Caki2 (cell line): ENCODE data around the gene NAPG. TPM values are rescaled to one million over a fixed set of nuclear protein-coding genes. Genes with fewer than 3 reads are reported as not detected.
"Not testable (repeated sequence)": the region's sequence is repeated elsewhere in the genome, so short reads cannot be mapped to it uniquely, and the experiment has no call there.

ENCODE experiments used
- DNase-seq: peaks from one replicate; pipeline ENCODE4 v3.0.0-alpha.2; 2015; ENCODE audit warnings: low read depth
- in situ Hi-C: cut with HindIII; loops from 2 replicates; pipeline ENCODE4 v1.10.0; 2016; ENCODE audit warnings: low sequenced_read_pairs, low pct_unique_long_range_greater_than_20kb, mixed read lengths
- total RNA-seq: library from RNA; depleted of rRNA; stranded (reverse); fragments of >200 nt; shearing (Covaris generic); gene quantifications from 2 replicates; pipeline ENCODE4 v1.2.3, GENCODE V29; 2014; ENCODE audit warnings: low replicate concordance

The NAPG gene
- total RNA-seq, 1 experiment from 2014 or later = 34.6 TPM

DNA sequence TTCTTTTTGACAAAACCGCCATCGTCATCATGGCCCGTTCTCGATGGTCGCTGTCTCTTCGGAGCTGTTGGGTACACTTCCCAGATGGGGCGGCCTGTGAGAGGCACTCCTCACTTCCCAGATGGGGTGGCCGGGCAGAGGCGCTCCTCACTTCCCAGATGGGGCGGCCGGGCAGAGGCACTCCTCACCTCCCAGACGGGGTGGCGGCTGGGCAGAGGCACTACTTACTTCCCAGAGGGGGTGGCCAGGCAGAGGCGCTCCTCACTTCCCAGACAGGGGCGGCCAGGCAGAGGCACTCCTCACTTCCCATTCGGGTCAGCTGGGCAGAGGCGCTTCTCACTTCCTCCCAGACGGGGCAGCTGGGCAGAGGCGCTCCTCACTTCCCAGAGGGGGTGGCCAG lies 19.9 kb upstream of the NAPG start:
- DNase-seq, in situ Hi-C loops: not testable (repeated sequence)

DNA sequence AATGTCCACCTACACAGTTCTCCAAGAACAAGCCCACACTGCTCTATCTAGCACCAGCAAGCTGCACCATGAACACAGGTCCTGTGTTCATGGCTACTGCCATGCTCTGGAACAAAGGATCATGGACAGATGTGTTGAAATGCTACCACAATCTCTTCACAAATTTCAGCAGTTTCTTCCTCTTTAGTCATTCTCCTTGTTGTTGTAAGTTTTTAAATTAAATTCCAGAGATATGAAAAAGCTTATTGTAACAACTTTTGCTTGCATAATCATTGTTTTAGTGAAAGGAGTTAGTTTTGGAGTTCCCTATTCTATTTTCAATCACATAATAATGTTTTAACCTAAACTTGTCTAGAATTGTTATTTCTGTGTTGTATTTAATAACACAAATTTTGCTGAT lies 17.2 kb upstream of the NAPG start:
- DNase-seq = no peak
- in situ Hi-C loops = no loop called here

DNA sequence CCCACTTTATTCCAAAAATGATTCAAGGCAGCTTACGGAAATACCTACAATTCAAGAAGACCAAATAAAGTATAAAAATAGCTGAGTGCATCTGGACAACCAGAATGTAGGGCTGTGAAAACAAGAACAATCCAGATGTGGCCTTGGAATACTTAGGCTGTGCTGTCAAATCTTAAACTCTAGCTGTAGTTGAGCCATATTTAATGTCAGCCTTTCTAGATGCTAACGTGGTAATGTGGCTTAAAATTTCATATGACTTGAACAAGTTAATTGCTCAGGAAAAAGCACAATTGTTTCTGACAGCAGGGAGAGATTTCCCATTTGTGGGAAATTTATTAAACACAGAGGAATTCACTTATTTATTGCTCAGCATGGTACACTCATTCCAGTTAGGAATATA lies 14.6 kb upstream of the NAPG start:
- in situ Hi-C loops = no loop called here
- no peak for DNase-seq

DNA sequence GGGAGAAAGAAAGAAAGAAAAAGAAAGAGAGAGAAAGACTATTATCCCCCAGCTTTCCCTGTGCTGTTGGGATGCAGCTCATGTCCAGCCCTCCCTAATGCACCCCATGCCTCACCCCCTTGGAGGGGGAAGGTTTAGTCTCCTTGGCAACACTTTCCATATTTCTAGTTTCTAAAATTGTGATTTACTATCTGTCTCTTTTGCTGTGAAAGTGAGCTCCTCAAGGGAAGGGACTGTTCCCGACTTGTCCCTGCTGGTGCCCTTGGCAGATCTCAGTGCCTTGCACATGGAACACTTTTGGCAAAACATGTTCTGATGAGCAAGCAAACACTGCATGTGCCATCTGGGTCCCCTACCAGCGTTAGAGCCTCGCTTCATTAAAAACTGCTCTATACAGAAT lies 11.7 kb upstream of the NAPG start:
- in situ Hi-C loops = no loop called here

DNA sequence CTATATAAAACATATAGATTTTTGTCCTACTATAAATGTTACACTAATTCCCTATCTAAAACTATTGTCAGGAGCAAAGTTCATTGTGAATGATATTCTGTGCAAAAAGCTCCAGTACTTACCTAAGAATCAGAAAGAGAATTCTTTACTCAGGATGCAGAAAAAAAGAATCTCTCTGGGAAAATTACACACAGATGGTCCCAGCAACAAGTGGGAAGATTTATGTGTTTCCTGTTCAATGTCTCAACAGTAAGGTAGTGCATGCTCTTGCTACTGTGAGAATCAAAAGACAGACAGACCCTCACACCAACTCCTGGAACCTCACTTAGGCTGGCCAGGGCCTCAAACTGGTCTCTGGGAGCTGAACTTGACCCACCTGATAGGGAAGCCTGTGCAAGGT lies 11.2 kb upstream of the NAPG start:
- no peak for DNase-seq
- in situ Hi-C loops = no loop called here

More for the DNA sequence above, 11.7 kb upstream of the NAPG start:
- DNase-seq = no peak

DNA sequence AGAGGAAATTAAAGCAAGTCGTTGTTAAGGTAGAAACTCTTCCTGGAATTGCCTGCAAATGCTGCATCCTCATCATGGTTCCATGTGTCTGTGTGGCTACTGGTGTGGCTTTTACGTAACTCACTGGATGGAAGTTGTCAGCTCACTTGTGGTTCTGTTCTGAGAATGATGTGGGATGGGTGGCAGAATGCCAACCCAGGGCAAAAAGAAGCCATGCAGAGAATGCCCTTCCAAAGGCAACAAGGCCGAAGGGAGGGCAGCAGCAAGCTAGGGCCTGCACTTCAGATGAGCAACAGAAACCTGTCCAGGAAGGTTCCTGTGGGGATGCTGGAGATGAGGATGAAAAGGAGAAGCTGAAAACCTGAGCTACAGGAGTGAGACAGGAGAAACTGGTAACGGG lies 10.4 kb upstream of the NAPG start:
- in situ Hi-C loops = no loop called here
- DNase-seq = no peak

DNA sequence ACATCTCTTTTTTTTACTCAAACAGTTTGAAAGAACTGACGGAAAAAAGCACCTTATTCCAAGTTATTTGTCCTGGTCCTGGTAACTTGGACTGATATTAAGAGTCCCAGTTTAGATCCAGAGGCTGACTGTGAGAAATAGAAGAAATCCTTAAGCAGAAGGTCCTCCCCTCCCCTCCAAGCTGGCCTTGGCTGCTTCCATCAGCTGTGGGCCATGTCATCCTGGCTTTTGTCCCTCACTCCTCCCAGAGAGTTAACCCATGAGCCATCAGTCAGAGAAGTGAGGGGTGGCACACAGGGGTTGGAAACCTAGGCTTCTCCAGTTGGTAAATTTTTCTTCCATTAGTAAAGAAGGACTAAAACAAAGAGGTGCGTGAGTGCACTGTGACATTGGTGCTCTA lies 9.7 kb upstream of the NAPG start:
- no peak for DNase-seq
- in situ Hi-C loops = no loop called here

DNA sequence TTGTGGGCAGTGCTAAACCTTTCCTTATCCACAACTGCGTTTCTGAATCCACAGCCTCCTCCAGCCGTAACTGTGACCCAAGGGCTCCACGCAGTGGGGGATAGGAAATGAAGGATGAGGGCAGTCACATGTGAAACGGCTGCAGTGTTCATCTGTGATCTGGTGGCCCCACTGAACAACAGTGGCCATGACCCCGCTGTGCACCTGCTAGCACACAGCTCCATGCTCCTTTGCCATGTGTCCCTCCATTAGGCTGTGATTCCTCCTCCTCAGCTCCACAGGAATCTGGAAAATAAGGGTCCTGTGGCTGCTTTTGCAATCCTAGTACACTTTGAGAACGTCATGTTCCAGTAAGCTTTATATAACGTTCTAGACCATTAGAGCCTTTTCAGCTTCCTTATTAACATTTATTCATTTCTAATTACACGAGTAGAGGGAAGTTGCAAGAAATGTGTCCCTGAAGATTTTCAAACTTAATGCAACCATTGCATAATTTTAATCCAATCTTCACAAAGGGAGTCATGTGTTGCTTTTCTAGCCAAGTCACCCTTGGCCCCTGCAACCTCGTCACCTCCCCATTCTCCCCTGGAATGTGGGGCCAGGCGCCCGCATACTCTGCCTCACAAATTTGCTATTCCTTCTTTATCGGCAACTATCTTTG lies 7.1 kb upstream of the NAPG start:
- in situ Hi-C loops = no loop called here
- no peak for DNase-seq

DNA sequence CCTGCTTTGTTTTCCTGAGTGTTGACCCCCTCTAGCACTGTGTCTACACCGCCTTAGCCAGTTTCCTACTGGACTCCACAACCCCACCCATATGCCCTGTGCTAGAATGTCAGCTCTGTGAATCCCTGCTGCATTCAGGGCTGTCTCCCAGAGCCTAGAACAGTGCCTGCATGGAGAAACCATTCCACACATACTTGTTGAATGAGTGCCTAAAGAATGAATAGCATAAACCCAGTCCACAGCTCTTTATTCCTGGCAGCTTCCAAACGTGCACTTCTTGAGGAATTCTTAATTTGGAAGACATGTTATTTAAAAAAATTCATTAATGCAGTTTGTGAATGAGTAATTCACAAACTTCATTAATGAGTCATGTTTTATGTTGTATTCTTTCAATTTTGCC lies 6.5 kb upstream of the NAPG start:
- in situ Hi-C loops = no loop called here
- DNase-seq = no peak

DNA sequence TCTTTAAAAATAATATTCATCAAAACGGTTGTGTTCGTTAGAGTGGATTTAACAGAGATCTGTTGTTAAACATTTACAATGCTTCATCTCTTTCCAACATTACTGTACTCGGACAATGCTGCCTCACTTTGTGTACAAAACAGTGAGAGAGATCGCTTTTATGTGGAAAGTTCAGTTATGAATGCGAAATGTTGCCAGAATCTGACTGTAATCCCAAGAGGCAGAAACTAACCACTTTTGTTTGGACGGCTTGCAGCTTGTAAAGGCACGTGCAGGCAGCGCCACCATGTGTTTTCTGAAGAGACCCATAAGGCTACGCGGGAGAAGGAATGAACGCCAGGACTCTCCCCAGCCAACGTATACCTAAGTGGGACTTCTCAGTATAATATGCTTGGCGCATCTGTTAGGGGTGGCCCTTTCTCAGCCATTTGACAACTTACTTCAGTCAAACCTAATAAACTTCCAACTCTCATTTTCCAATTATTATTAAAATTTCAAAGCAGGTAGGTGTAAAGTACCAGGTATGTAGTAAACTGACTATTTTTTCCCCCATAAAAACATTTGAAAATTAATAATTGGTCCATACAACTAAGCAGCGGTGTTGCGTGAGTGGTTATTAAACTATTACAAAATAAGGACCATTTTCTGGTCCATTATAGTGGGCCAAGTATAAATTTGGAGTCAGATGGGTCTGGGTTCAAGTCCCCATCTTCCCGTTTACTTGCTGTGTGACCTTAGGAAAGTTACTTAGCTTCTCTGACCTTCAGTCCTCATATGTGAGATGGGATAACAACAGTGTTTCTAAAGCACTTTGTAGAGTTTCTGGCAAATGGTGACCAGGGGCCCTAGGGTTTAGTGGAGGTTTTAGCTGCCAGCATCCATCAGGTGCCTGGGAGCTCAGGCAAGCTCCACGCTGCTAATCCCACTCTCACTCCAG lies 5.6 kb upstream of the NAPG start:
- in situ Hi-C loops = no loop called here
- DNase-seq = peak; percentile 27

DNA sequence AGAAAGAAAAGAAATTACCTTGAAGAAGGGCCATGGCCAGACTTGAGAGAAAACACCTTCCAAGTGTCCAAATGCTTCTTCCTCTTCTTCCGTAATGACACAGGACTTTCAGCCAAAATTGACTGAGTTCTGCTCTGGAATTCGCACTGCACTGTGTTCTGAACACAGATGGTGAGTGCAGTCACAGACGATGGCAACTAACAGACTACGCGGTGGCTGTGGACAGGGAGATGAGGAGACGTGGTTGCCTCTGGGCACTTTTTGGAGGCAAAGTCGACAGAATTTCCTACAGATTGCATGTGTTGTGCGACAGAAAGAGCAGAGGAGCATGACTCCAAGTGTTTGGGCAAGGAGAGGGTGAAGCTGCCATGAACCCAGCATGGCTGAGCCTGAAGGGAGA lies 4.3 kb upstream of the NAPG start:
- in situ Hi-C loops = no loop called here
- DNase-seq = no peak

DNA sequence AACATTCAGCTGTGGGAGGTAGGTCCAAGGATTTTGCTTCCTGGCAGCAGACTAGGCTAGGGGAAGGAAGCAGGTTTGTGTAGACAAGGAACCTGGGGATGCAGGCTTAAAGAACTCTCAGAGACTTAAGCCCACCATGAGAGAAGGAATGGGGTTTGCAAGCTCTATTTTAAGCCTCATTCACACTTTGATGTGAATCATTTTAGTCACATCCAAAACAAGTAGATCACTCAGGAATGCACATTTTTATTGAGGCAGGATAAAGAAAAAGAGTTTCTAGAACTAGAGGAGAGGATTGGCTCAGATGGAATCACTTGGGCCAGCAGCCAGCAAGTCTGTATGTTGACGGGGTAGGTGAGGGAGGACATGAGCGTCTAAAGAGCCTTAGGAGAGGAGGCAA lies 3.3 kb upstream of the NAPG start:
- in situ Hi-C loops = no loop called here
- no peak for DNase-seq

DNA sequence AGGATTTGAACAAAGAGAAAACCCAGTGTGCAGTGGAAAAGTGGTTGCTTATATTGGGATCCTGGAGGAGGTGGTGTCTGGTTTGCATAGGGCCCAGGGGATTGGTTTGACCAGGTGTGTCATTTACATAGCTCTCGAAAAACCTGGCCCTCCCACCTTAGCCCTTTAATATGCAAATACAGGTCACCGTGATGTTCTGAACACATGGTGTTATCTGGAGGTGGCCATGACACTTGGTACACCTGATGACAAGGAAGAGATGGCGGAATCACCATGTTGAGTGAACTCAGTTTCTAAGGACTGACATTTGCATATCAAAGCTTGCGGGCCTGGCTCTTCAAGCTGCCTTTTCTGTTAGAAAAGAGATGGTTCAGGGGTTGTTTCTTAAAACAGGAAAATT lies 2.3 kb upstream of the NAPG start:
- in situ Hi-C loops = no loop called here
- no peak for DNase-seq

DNA sequence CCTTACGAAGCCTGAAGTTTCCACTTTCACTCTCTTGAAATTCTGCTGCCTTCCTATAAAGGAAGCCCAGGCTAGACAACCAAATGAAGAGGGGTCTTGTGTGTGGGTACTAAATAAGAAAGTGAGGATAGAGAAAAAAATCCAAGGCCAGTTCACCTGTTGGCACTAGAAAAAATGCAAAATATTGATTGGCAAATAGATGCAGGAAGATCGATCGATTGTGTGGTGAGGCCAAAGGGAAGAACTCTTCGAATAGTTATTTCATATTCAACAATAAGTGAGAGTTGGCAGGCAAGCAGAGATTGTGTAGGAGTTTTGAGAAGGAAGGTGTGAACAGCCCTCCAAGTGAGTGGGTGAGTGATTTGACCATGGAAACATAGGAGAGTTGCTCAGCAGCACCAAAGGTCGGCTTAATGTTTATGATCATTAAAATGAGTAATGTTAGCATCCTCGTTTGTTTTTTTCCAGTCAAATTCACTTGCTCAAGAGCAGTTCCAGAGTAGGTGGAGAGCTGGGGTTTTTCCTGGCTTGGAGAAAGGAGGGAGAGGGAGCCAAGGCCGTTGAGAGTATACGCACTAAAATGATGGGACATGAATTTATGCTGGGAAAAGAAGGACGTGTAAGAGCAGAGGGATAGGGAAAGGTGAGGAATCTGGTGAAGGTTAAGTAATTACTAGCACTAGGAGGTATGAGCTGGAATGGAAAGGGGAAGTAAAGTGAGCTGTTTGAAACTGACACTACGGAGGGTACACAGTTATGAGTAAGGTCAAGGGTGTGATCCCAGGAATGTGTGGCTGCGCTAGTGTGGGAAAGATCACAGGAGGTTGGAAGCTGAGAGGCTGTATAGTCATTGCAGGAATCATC lies 1.1 kb upstream of the NAPG start:
- in situ Hi-C loops = no loop called here
- DNase-seq = peak; percentile 85

DNA sequence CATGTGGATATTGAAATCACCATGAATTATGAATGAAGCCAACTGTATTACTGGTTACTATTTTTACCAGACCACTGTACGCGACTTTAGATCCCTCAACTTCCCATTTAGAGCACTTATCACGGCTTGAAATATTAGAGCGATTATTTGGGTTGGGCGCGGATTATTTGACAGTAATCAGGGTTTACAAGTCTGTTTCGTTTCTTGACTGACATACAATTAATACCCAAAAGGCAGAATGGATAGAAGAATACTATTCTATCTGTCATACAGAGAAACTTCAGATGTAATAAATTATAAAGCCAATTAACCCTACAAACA lies 496 bp upstream of the NAPG start:
- in situ Hi-C loops = no loop called here
- DNase-seq = no peak

DNA sequence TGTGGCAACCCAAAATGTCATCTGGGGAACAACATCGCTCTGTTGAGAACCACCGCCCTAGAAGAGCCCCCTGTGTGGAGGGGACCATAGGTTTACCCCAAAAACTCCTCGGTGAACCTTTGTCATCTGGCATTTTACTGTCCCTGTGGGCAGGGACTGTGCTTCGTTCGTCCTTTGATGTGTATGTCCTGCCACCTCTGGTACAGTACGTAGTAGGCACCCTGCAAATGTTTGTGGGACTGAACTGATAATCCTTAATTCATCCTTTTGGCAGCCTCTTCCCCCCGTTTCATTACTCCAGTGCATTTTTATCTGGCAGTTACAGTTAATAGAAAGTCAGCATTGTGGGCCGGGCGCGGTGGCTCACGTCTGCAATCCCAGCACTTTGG lies 728 bp downstream of the NAPG start:
- peak; percentile 40 for DNase-seq
- in situ Hi-C loops = no loop called here

DNA sequence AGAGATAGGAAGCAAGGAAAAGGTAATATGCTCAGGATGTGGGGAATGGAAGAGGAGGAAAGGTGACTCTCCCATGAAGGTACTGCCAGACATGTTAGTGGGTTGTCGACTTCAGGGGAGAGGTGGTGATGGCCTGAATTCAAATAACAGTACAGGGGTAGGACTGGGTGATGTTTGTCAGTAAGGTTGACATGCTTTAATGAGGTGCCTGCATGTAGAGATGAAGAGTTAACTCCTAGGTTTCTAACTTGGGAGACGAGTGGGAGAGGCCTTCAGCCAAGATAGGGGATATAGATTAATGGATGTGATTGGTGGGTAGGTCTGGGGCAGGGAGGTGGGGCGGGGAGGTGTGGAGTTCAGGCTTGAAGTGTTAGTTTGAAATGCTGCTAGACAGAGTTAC lies 2.6 kb downstream of the NAPG start:
- in situ Hi-C loops = no loop called here
- no peak for DNase-seq

DNA sequence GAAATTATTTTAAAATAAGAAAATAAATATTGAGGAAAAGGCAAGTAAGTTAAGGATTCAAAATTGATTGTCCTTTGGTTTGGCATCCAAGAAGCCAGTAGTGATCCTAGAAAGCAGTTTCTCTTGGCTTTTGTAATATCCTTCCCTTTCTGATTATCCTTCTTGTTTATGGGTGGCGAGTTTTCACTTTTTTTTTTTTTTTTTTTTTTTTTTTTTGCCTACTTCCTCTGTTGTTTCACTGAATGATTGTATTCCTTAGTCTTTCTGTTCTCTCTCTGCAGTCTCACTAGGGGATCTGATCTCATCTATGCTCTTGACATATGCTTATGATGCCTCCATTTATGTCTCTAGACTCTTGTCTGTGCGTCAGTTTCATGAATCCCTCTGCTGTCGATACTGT lies 4.2 kb downstream of the NAPG start:
- in situ Hi-C loops = no loop called here
- no peak for DNase-seq

DNA sequence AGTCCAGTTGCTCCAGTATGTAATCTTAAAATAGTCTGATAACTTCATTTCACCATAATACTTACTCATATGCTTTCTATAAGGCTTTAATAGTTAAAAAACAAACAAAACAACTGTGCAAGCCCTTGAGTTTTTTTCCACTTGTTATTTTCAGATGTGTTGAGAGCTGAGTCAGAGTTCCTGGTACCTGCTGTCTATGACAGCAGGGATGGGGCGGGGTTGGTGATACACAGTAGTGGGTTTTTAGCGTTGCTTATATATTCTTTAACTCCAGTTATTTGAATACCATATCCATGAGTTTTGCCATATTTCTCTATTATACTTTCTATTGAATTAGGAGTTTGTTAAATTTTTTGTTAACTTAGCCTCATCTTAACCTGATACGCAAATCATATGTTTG lies 5.0 kb downstream of the NAPG start:
- in situ Hi-C loops = no loop called here
- peak; percentile 18 for DNase-seq
